GM21786 (cell line): ENCODE measurements around the gene YWHAH.

Source experiments
- ATAC-seq: cut with Tn5 transposase; IDR thresholded peaks from one replicate; pipeline ENCODE4 v1.9.1; 2021; ENCODE audit not compliant: unreplicated experiment

YWHAH gene

DNA sequence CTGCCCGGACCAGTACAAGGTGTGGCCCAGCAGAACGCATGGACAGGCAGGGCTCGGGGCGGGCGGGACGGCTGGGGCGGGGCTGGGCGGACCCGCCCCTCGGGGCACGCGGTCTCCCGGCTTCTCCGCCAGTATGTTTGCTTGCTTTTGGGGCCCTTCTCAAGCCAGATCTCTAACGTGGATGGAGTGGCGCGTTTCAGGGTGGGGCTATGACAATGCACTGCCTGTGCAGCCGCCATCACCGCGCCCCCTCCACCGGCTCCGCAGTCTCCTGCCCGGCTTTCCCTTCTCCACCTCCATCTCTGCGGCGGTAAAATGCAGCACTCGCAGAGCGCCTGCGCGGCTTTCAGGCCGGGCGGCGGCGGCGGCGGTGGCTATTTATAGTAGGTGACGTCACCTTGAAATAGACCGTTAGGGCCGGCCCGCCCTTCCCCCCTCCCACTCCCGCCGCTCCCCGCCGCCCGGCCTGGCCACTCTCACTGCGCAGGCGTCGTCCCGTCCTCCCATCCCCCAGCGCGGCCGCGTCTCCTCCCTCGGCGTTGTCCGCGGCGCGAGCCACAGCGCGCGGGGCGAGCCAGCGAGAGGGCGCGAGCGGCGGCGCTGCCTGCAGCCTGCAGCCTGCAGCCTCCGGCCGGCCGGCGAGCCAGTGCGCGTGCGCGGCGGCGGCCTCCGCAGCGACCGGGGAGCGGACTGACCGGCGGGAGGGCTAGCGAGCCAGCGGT, at the start of gene YWHAH:
Gene YWHAH, plus strand, starts transcription at position 558 of the 722 bp plus-strand sequence. CDS start 199 bp downstream, outside the sequence.
- peak; percentile 62 for ATAC-seq

GRCh38 chr22:31895411-31896123, 48.8 kb upstream of the YWHAH start:
- ATAC-seq = no peak

- ATAC-seq = no peak
Observed at GRCh38 chr22:31896472-31896871, 47.9 kb upstream of the YWHAH start.

DNA sequence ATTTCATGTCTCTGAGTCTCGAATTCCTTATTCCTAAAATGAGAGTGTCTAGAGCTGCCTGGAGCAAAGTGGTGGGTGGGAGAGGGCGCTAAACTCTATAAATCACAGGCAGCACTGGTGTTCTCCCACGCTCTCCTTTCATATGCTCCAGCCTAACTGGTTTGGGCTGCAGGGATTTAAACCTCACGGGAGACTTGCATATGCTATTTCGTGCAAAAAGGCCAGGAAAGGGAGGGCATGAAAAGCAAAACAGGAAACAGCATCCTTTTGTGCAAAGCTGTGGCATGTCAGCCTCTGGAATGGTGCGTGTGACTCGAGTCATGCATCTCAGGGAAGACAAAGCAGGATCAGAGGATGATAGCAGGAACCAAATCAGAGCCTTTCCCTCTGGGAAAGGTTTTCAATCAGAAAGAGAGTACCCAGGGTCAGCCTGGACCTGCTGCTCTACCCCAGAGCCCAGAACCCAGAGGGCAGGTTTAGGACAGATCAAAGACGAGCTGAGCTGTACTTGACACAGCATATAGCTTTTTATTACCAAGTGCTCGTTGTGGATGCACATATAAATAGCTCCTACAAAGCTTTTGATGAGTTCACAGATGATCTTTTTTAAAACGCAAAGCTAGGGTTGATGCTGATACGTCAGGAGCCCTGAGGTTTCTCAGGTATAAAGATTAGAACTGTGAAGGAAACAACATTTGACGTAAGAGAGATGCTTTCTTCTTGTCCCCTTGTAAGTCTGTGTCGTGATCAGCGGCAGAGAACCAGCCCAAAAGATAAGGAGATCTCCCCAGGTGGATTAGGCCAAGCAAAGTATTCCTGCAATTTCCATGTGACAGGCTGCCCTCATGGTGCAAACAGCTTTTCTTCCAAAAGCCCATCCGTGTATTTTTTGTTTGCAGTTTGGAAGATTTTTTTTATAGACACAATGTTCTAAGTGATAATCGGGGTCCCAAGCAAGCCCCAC, 46.2 kb upstream of the YWHAH start:
- no peak for ATAC-seq

DNA sequence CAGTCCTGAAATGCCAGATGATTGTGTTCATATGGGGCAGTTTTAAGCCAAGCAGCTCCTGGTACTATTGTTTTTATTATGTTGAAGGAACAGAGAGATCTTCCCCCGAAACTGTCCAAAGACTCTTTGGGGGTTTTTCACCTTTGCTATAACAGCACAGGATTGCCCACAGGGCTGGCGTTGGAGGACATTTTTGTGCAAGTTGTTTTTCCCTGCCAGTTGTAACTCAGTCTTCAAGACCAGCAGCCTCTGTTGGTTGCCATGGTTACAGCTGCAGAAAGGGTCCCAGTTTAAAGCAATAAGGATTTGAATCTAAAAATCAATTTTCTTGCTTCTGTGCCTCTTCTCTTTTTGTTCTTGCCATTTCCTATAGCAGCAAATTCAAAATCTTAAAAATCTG, 45.4 kb upstream of the YWHAH start:
- no peak for ATAC-seq

DNA sequence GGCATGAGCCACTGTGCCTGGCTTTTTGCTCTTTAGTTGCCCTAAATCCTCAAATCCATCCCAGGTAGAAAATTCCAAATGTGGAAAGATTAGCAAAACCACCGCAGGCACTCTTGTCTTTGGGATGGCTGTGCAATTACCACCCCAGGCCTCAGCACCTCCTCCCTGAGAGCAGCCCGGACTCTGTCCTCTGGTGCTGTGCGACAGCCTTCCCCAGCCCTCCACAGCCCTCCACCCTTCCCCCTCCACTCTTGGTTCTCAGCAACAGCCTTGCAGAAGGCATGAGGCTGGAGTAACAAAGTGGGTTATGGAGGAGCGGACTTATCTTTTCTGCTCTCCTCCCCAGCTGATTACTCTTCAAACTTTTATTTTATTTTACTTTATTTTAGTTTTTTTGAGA, 44.7 kb upstream of the YWHAH start:
- ATAC-seq = no peak

DNA sequence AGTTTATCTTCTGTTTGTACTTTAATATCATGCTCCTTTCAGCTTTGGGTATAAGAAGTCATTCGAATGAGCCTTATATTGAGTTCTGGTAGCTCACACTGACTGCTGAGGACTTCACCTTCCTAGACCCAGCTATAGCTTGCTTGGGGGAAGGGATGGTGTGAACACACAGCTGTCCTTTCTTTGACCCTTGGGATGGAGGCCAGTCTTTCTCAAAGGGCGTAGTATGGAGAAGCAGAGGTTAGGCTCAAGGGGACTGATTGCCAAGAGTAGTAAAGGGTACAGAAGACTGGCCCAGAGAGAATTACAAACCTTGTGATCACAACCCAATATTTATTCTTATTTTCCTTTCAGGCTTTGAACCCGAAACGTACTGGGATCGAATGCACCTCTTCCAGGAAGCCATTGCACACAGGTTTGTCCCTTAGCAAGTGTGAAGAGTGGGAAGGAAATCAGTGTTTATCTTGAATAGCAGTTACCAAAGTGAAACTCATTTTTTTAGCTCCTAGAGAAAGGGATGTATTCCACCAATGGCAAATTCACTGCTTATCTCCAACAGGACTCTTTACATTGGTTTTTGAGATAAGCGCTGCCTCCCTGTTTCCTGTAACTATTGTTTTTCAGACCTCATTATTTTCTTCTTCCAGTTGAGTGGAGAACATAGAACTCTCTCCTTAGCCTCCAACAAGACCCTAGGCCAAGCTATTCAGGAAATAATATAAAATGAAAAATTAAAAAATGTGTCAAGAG, 42.8 kb upstream of the YWHAH start:
- no peak for ATAC-seq

- no peak for ATAC-seq
Observed at GRCh38 chr22:31904651-31905050, 39.7 kb upstream of the YWHAH start.

- no peak for ATAC-seq
Observed at GRCh38 chr22:31905356-31905755, 39.0 kb upstream of the YWHAH start.

DNA sequence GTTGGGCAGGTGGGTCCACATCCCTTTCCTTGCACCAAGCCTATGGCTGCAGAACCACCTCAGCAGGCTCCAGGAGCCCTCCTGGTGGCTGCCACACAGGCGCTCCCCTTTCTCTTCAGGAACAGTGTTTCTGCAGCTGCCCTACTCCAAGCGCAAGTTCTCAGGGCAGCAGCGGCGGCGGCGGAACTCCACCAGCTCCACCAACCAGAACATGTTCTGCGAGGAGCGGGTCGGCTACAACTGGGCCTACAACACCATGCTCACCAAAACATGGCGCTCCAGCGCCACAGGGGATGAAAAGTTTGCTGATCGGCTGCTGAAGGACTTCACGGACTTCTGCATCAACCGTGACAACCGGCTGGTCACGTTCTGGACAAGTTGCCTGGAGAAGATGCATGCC, 38.2 kb upstream of the YWHAH start:
- ATAC-seq = no peak

GRCh38 chr22:31906569-31906968, 37.8 kb upstream of the YWHAH start:
- ATAC-seq = no peak

DNA sequence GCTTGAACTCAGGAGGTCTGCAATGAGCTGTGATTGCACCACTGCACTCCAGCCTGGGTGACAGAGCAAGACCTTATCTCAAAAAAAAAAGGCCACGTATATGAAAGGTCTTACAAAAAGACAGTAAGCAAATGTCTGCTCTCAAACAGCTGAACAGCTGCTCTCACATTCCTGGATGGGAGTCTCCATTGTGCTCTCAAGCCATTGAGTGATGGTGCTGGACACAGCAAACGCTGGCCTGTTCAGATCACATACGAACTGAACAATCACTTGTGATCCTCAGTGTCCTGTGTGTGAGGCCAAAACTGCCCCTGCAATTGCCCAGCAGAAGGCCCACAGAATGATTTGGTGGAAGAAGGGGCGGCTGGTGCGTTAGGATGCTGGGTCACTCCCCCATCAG, 34.4 kb upstream of the YWHAH start:
- no peak for ATAC-seq

GRCh38 chr22:31911565-31912406, 32.5 kb upstream of the YWHAH start:
- ATAC-seq = no peak

DNA sequence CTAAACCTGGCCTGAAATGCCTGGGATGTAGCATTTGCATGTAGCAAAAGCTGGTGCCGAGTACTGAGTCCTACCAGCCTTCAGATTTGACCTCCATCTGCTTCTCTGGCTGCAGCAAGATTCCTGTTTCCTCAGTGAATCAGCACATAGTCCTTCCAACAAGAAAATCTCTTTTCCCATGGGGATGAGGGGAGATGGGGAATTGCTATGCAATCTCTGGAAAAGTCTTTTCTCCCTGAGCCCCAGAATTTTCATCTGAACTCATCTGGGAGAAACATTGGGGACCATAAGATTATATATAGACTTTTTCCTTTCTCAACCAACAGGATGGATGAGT, 32.0 kb upstream of the YWHAH start:
- no peak for ATAC-seq

- no peak for ATAC-seq
Observed at GRCh38 chr22:31915586-31915985, 28.7 kb upstream of the YWHAH start.

DNA sequence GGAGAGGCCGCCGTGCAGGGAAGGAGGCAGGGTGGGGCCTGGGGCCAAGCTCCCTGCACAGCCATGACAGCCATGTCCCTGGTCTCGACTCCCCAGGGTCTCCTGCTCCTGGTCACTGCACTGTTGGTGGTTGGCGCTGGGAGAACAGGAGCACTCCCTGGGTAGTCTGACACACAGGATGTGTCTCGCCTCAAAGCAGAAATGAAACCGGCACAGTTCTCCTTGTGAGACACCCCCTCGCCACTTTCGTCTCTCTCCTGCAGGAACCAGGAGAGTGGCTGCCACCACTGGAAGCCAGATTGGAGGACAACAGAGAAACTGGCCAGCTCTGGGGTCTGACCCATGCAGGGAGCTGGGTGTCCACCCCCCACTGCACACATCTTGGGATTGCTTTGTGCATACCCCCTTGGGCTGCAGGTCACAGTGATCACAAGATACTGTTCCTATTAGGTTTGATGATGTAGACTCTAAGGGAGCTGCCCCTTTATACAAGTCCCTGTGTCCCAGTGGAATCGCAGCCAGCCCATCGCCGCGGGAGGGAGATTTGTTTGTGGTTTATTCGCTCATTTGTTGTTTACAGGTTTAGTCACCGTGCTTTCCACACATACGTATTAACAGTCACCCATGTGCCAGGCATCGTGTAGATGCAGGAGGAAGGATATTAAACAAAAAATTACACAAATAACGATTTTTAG, 27.0 kb upstream of the YWHAH start:
- ATAC-seq = no peak

- no peak for ATAC-seq
Observed at GRCh38 chr22:31919730-31920129, 24.6 kb upstream of the YWHAH start.

DNA sequence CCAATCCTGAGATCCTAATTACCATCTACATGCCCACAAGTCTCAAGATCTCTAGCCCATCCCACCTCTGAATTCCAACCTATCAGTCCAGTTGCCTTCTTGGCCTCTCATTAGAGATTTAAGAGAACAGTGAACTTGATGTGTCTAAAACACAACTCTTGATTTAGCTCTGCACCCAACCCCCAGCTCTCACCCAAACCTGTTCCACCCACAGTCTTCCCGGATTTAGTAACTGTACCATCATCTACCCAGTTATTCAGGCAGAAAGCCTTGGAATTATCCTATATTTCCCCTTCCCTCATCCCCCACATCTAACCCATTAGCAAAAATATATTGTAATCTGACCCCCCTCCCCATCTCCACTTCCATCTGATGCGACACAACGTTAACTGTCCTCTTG, 24.0 kb upstream of the YWHAH start:
- no peak for ATAC-seq

DNA sequence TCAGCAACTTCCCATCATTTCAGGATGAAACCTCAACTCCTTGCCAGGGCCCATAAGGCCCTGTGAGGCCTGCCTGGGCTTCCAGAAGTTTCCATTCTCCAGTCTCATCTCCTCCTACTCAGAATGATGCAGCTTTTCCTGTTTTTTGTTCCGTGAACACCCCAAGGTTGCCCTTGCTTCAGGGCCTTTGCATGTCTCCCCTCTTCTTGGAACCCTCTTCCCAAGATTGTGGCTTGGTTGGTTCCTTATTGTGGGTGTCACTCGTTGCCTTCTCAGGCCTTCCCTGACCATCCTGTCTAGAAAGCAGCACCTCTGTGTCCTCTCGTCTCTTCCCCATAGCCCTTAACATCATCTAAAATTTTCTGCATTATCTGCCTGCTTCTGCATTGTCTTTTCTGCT, 23.2 kb upstream of the YWHAH start:
- ATAC-seq = no peak
